ENCODE data around the gene GNE.
A peak's percentile ranks its signal among the peaks of the same experiment; 100 is the strongest.
"Not testable (repeated sequence)": the region's sequence is repeated elsewhere in the genome, so short reads cannot be mapped to it uniquely, and the experiment has no call there.

GNE gene

DNA sequence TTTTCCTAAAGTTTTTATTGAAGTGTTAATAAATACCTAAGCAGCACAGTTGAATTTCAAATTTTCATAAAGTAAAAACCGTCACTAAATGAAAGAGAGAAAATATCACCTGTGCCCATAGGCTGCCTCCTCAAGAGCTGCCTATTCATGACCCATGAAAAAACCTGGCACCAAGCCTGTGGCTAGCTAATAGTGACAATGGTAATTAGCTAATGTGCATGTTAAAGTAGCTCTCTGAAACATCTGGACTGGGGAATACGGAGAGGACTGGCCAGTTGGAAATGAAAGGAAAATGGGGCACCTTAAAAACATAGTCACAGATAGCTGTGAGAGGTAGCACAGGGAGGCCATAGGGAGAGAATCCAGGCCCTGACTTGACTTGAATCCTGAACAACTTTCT is 5.4 kb upstream of the GNE start:
- DNase-seq, result no peak

DNA sequence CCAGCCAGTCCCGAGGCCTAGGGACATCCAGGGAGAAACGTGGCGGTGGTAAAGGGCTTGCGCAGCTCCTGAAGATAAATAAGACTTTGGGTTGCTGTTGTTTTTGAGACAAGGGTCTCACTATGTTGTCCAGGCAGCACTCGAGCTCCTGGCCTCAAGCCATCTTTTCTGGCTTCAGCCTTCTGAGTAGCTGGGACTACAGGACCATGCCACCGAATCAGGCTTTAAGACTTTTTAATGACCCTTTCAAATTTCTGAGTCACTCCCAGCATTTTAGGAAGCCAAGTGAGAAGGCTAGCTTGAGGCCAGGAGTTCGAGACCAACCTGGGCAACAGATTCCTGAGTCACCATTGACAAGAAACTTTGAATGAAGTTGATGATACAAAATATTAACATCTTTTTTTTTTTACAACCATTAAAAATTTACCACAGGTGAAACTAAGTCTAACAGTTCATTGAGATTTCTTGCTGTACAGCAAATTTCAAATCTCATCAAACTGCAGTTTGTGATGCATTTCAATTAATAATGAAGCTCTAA is 817 bp upstream of the GNE start:
- no peak for DNase-seq

DNA sequence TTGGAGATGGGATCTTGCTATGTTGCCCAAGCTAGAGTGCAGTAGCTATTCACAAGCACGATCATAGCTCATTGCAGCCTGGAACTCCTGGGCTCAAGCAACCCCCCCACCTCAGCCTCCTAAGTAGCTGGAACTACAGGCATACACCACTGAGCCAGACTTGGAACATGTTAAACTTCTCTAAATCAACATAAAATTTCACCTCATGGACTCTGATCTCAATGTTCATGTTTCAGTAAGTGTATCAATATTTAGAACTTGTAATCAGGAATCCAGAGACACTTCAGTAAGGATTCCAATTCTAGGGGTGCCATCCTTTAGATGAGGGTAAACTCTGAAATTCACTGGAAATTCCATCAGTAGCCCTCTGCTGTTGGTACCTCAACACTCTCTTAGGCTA is 6.8 kb downstream of the GNE start:
- no peak for DNase-seq

DNA sequence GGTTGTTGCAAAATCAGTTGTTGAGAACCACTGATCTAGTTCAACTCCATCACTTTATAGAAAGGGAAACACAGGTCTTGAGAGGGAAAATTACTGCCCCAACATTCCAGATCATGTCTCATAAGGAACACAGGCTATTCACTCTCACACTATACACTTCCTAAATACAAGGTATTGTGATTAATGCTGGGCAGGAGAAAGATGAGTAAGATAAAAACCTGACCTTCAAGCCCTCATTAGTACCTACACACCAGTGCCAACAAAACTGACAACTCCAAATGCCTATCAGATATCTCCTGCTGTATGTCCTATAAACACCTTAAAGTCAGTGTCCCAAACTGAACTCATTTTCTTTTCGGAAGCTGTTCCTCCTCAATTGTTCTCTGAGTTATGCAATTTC is 8.2 kb downstream of the GNE start:
- DNase-seq, result peak in 1 of 2 experiments; percentile 2

DNA sequence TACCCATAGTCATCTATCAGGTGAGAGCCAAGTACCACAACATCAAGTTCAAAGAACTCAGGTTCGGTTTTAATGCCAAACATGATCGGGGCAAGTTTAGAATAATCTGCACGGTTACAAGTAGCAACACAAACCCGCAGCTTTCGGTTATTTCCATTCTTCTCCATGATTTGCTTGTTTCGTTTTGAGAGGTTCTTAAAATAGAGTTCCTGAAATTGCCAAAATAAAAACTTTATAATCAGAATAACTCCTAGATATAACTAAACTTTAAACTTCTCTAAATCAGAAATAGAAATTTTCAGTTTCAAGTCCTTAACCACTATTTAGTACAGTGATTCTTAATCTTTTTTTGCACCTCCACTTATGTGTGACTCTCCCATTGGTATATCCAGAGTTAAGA is 9.1 kb downstream of the GNE start:
- no peak for DNase-seq

DNA sequence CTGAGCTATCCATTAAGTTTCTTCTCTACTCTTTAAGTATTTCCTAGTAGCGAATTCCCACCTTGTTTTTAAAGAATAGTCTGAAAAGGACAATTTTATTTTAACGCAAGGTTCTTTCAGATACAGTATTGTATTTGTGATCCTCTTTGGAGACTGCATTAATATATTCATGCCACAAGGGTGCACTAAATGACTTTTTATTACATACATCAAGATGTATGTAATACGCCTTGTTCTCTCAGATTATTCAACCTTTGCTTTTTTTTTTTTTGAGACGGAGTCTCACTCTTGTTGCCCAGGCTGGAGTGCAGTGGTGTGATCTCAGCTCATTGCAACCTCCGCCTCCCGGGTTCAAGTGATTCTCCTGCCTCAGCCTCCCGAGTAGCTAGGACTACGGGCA is 10.2 kb downstream of the GNE start:
- DNase-seq, result peak in 1 of 2 experiments; percentile 14

DNA sequence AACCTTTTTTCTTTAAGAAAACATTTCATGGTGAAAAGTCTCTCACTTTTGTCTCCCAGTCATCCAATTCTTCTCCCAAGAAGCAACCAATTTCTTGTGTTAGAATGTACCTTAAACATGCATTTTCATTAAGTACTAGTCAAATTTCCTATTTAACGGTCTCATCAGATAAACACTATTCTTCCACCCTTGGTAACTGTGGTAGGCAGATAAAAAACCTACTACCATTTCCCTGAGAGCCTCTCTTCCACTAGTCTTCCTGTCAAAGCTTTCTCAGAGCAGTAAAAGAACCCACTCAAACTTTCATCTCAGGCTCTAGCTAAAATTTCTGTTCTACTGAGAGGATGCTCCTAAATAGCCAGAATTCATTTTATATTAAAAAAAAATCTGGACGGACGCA is 10.9 kb downstream of the GNE start:
- no peak for DNase-seq

DNA sequence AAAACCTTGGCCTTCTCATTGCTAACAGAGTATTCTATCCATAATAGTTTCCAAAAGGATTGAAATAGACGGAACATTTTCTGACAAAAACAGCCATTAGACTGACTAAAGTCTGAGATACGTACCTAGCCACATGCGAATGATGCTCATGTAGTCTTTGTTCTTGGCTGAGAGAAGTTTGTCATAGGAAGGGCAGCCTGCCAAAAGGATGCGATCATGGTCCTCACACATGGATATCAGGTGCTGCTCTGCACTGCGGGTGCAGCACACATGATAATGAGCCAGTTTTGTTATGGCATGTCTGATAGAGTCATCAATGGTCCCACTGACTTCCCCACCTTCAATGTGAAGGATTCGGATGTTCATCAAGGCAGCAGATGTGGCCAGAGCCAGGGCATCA is 12.3 kb downstream of the GNE start:
- no peak for DNase-seq

DNA sequence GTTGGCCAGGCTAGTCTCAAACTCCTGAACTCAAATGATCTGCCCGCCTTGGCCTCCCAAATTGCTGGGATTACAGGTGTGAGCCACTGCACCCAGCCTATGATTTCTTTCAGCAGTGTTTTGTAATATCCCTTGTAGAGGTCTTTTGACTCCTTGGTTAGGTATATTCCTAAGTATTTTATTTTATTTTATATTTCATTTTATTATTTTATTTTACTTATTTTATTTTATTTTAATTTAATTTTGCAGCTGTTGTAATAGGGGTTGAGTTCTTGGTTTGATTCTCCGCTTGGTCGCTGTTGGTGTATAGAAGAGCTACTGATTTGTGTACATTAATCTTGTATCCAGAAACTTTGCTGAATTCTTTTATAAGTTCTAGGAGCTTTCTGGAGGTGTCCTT is 18.6 kb downstream of the GNE start:
- not testable (repeated sequence) for DNase-seq

DNA sequence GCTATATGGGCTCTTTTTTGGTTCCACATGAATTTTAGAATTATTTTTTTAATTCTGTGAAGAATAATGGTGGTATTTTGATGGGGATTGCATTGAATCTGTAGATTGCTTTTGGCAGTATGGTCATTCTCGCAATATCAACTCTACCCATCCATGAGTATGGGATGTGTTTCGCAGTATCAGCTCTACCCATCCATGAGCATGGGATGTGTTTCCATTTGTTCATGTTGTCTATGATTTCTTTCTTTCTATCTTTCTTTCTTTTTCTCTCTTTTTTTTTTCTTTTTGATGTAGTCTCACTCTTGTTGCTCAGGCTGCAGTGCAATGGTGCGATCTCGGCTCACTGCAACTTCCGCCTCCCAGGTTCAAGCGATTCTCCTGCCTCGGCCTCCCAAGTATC is 19.0 kb downstream of the GNE start:
- not testable (repeated sequence) for DNase-seq

DNA sequence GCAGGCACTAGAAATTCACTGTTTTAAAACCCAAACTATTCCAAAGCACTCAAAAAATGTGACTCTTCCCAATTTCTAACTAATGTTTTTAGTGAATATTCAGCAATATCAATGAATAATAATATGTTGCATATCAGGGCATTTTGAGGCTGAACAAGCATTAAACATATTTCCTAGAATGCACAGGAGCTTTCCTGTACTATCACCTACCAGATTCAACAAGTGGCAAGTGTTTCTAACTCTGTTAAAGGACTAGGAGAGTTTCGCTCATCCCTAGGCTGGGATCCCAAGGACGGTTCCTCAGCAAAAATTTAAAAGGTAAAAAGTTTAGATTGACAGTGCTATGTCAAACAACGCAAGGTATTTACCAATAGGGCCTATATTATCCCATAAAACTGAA is 21.0 kb downstream of the GNE start:
- DNase-seq, result no peak

DNA sequence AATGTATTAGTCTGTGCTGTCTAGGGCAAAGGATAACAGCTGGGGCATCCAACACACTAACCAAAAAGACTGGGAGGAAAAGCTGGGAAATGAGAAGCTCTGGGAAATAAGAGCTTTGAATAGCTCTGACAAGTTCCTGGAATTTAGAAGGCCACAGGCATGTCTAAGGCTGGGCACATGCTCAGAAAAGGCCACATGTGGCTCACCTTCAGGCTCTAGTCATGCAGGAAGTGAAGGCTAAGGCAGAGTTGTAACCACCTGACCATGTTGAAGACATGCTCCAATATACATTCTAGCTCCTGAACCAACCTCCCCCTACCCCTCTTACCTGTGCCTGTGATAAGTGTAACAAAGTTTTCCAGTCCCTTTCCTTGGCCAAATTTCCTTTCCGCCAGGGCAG is 35.8 kb downstream of the GNE start:
- no peak for DNase-seq

DNA sequence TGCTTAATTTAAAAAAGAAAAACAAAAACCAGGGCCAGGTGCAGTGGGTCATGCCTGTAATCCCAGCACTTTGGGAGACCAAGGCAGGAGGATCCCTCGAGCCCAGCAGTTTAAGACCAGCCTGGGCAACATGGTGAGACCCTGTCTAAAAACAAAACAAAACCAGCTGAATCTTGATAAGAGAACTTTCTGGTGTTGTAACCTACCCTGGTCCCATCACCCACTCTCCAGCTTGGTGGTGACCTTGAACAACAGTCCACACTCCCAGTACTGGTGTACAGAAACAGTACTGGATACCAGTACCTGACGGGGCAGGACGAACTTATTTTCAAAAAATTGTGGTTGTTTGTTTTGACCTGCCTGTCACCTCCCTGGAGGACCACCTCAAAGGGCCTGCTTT is 36.6 kb downstream of the GNE start:
- DNase-seq, result no peak

DNA sequence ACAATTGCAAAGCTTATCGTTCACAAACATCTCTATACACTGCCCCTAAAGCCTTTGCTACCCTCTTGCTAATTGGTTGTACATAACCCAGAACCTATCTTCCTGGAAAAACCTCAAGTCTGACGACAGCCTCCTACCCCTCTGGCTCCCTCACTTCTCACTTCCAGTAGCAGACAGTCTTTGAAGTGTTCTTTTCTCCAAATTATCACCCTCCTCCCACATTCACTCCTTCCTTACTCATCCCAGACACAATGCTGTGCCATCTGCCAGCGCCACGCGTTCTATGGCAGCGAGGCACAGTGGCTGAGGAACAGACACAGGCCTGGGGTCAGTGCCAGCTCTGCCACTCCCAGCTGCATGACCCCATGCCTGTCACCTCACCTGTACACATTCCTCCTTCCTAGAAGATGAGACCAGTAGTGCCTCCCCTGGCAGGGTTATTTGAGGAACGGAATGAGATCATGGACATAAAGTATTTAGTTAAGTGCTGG is 39.8 kb downstream of the GNE start:
- DNase-seq, result no peak

DNA sequence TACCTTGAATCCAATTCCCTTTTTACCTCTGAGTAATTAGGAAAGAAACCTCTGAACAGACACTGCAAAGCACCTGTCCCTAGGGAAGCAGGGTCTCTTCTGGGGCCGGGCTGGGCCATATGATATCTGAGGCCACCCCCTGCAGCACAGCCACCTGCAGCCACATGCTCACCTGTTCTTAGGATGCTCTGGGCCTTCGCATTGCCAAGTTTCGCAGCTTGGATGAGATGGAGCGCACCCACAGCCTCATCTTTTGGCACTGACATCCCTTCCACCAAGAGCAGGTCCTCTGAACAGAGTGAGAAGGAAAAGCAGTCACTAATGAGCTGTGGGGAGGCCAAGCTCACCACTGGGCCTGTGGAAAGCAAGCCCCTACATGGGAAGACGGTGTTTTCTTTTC is 40.2 kb downstream of the GNE start:
- DNase-seq, result no peak

DNA sequence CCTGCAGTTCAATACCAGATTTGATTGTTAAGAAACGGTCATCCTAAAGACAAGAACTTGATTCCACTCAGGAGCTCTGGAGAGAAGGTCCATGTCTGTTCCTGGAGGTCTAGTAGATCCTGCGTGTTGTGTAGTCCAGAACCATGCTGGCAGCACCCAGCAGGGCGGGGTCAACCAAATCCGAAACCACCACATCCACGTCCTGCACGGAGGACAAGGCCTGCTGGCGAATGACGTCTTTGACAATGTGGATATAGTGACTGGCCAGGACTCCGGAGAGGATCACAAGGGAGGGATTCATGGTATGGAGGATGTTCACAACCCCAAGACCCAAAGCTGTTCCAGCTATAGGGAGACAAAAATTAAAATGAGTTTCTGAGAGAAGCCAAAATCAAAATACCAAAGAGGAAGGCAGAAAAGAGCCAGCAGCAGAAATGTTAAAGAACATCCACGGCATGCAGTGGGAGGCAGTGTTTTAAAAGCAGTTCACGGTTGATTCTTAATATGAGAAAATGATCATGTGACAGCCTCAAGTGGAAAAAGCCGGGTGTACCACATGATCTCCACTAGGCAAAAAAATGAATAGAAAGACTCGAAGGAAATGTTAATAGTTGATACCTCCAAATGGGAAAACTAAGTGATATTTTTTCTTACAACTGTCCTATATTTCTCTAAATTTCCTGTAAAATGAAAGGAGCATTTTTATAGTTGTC is 40.8 kb downstream of the GNE start:
- DNase-seq, result no peak

DNA sequence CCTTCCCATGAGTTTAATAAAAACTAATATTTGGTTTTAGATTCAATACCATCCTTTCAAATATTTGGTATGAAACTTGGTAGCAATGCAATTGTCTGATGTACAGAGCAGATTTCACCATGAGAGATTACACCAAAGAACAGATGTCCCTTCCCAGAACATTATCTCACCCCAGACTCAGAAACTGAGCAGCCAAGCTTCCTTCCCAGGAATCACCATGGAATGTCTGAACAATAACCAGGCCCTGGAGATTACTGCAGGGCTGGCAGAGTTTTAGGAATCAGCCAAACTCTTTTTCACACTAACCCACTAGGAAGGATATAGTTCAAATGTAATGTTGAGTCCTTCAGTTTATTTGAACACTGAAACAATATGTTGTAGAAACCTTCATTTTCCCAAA is 43.7 kb downstream of the GNE start:
- DNase-seq, result no peak

DNA sequence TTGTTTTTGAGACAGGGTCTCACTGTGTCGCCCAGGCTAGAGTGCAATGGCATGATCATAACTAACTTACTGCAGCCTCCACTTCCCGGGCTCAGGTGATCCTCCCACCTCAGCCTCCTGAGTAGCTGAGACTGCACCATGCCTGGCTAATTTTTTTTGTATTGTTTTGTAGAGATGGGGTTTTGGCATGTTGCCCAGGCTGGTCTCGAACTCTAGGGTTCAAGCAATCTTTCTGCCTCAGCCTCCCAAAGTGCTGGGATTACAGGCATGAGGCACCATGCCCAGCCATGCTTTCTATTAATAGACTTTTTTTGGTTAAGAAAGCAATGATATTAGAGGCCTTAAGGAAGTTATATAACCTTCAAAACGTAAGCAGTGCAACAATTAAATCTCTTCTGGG is 44.3 kb downstream of the GNE start:
- no peak for DNase-seq

DNA sequence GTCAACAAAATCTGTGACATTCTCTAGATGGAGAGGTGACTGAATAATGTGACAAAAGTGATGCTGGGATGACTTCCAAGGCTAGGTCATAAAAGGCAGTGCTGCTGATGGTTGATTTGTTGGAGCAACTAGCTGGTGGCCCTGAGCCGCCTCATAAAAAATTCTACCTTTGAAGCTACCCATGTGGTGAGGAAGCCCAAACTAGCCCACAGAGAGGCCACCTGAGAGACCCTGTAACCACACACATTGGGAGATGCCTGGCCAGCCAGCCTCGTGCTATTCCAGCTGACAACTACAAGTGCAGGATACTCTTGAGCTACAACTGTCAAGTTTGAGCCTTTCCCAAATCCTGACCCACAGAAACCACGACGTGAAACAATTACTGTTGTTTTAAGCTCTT is 44.9 kb downstream of the GNE start:
- DNase-seq, result no peak

DNA sequence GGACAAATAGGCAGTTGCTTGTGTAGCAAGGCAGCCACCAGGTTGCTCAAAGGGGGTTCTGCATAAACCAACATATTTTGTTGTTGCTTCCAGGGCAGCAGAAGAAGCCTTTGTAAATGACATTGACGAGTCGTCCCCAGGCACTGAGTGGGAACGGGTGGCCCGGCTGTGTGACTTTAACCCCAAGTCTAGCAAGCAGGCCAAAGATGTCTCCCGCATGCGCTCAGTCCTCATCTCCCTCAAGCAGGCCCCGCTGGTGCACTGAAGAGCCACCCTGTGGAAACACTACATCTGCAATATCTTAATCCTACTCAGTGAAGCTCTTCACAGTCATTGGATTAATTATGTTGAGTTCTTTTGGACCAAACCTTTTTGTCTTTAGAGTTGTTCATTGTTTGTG is 46.7 kb downstream of the GNE start:
- no peak for DNase-seq

DNA sequence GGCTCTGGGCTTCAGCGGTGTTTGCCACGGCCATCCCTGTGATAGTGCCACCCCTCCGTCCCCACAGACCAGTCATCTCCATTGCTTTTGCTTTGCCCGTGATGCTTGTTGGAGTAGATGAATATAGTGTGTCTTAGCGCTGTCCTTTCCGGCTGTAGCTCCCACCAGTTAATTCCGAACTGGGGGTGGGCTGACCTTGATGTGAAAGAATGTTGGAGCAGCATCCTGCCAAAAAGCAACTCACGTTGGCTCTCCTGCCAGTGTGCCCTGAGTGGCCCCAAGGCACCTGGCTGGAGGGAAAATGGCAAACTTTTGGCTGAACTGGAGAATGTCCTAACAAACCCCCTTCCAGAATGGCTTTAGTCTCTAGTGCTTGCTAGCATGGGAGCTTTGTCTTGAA is 47.5 kb downstream of the GNE start:
- DNase-seq, result no peak

DNA sequence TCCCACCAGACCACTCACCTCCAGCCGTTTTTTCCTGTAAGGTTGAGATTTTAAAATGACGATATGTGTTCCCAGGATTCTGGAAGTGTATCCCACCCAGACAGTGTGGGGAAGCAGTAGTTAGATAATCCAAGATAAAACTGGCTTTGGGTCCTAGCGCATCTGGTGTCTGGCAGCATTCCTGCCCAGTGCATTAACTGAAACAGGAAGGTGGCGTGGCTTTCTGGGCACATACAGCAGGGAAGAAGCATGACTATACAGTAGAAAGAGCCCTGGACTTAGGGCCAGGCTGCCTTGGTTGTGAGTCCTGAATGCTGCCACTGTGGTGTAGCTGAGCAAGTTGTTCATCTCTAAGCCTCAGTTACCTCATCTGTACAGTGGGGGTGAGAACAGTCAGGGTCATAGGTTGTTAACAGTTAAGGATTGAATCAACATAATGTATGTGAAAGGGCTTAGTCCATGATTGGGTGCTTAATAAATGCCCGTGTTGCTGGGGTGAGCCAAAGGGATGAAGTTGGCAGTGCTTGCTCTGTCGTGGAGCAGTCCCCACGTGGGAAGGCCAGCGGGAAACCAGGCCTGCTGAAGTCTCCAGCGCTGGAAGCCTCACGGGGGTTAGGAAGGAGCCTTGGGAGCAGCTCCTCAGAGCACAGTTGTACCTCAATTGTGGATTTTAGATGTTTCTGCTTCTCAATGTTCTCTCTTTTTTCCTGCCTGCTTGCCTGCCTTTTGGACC is 49.6 kb downstream of the GNE start:
- DNase-seq, result no peak

DNA sequence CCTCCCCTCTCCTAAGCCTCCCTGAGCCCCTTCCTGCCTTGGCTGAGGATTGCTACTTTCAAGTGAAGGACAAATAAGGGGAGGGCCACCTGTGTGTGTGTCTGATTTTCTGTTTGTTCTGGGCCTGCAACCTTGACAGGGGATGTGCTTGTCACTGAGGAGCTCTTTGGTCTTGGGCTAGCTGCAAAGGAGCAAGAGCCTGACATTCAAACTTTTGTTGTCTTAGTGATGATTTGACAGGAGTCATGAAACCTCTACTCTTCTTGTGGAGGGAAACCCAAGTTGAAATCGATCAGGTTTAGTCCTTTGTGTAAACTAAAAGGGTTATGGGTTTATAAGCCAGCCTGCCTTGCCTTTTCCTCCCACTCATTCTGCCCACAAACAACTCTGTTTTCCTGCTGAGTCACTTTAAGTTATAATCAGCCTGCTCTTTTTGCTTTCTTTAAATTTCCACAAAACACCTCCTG is 50.7 kb downstream of the GNE start:
- no peak for DNase-seq

DNA sequence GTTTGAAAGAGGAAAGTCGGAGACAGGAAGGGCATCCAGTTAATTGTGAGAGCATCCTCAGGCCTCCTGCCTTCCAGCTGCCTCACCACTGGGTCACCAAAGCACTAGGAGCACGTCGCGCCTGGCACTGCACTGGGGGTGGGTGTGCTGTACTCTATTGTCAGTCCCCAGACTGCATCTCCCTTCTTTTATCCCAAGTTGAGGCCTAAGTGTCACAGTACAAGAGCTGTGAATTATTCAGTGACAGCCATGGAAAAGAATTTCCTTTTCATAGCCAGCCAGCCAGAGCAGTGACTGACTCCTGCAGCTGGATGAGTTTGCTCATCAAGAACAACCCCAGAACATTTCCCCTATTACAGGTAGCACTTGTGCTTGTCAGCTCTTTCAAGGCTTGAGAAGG is 51.2 kb downstream of the GNE start:
- DNase-seq, result no peak

All from SW 1271 (cell line).